ENCODE data around the gene KCNG2. TPM values are rescaled to one million over a fixed set of nuclear protein-coding genes. Genes with fewer than 3 reads are reported as not detected.

Gene KCNG2
- total and polyA plus RNA-seq, 2 donors (not counting 1 experiment from before 2014, with no cell fraction given) = not detected

- Mint-ChIP-seq H3K9me3 (ENCODE audit: insufficient read depth) (peaks cover 3% of the 10 kb centered on the region), H3K27me3 (peaks cover 32% of the 10 kb centered on the region), H3K4me3 (no peak overlapping the region), H3K4me1 (no peaks in the 10 kb centered on the region), H3K27ac (no peak overlapping the region)
- H3K36me3 ChIP-seq (replicated peaks in 1 of 2; ENCODE audit: control extremely low read depth in 1 of 2, control insufficient read depth in 1 of 2, extremely low read depth in 1 of 2, insufficient read depth in 2 of 2, low read length in 1 of 2) = no peaks in the 10 kb centered on the region
- intact Hi-C loops (cut with micrococcal nuclease) = no loop called here
- no peak overlapping the region for H3K4me2 ChIP-seq (replicated peaks; ENCODE audit: low read depth, low read length, poor library complexity, severe bottlenecking)
- ChIA-PET POLR2A (no interaction called here), CTCF (no interaction called here)
- peaks cover 0 to 11% (median 0%) of the 10 kb centered on the region in 3 donors for H3K9me3 ChIP-seq (ENCODE audit: control extremely low read depth in 1 of 3, control insufficient read depth in 2 of 3, insufficient read depth in 1 of 3, low read length in 2 of 3)
- no peak for DNase-seq
- H3K27me3 ChIP-seq (replicated peaks in 1 of 4; ENCODE audit: control extremely low read depth in 1 of 4, control insufficient read depth in 3 of 4, insufficient read depth in 4 of 4, low read length in 3 of 4) = peaks cover 0 to 18% (median 0%) of the 10 kb centered on the region in 4 experiments
- H3K9ac ChIP-seq (ENCODE audit: low read length) = no peak overlapping the region
- no peak overlapping the region for H3K4me3 ChIP-seq (ENCODE audit: control extremely low read depth in 1 of 5, extremely low read depth in 1 of 5, insufficient read depth in 1 of 5, low read depth in 2 of 5, low read length in 4 of 5)
- H3K27ac ChIP-seq (ENCODE audit: low read length in 2 of 2) = no peak overlapping the region
- no peak for ATAC-seq (ENCODE audit: low read depth)
- no peak for TF ChIP-seq EZH2 (IDR thresholded peaks at IDR 0.05; ENCODE audit: borderline replicate concordance, insufficient read depth, low read depth, low read length, poor library complexity, severe bottlenecking)
- TF ChIP-seq CTCF (IDR thresholded peaks at IDR 0.05) = no peak
- no peaks in the 10 kb centered on the region for H4K20me1 ChIP-seq (ENCODE audit: control insufficient read depth, insufficient read depth, low read length, poor library complexity, severe bottlenecking)
- H2AFZ ChIP-seq (ENCODE audit: insufficient read depth, low read depth, low read length, poor library complexity, severe bottlenecking) = no peak overlapping the region
- 88% methylated on average over 26 of the region's 26 CpGs for WGBS (ENCODE audit: insufficient coverage)
- no peaks in the 10 kb centered on the region for H3K4me1 ChIP-seq (ENCODE audit: control insufficient read depth in 2 of 2, insufficient read depth in 2 of 2, low read length in 2 of 2)
- H3K79me2 ChIP-seq (ENCODE audit: control insufficient read depth, insufficient read depth, low read length) = no peaks in the 10 kb centered on the region
Measured at GRCh38 chr18:79778291-79778791, 19.4 kb upstream of the KCNG2 start.

- Histone ChIP-seq H4K20me1 (ENCODE audit: control insufficient read depth, insufficient read depth, low read length, poor library complexity, severe bottlenecking) (no peaks in the 10 kb centered on the region), H3K4me2 (replicated peaks; ENCODE audit: low read depth, low read length, poor library complexity, severe bottlenecking) (no peak overlapping the region), H3K9me3 (ENCODE audit: control extremely low read depth in 1 of 3, control insufficient read depth in 2 of 3, insufficient read depth in 1 of 3, low read length in 2 of 3) (peaks cover 0 to 14% (median 0%) of the 10 kb centered on the region in 3 donors), H3K4me1 (ENCODE audit: control insufficient read depth in 2 of 2, insufficient read depth in 2 of 2, low read length in 2 of 2) (no peaks in the 10 kb centered on the region), H3K27me3 (replicated peaks in 1 of 4; ENCODE audit: control extremely low read depth in 1 of 4, control insufficient read depth in 3 of 4, insufficient read depth in 4 of 4, low read length in 3 of 4) (peaks cover 0 to 18% (median 0%) of the 10 kb centered on the region in 4 experiments), H3K36me3 (replicated peaks in 1 of 2; ENCODE audit: control extremely low read depth in 1 of 2, control insufficient read depth in 1 of 2, extremely low read depth in 1 of 2, insufficient read depth in 2 of 2, low read length in 1 of 2) (no peaks in the 10 kb centered on the region), H2AFZ (ENCODE audit: insufficient read depth, low read depth, low read length, poor library complexity, severe bottlenecking) (no peak overlapping the region), H3K4me3 (ENCODE audit: control extremely low read depth in 1 of 5, extremely low read depth in 1 of 5, insufficient read depth in 1 of 5, low read depth in 2 of 5, low read length in 4 of 5) (no peak overlapping the region), H3K79me2 (ENCODE audit: control insufficient read depth, insufficient read depth, low read length) (no peaks in the 10 kb centered on the region), H3K27ac (ENCODE audit: low read length in 2 of 2) (no peak overlapping the region), H3K9ac (ENCODE audit: low read length) (no peak overlapping the region)
- Mint-ChIP-seq H3K4me1 (no peaks in the 10 kb centered on the region), H3K9me3 (ENCODE audit: insufficient read depth) (peaks cover 3% of the 10 kb centered on the region), H3K27me3 (peaks cover 35% of the 10 kb centered on the region), H3K4me3 (no peak overlapping the region), H3K27ac (no peak overlapping the region)
- WGBS (ENCODE audit: insufficient coverage) = 83% methylated on average over 27 of the region's 29 CpGs
- intact Hi-C loops (cut with micrococcal nuclease) = no loop called here
- no peak for DNase-seq
- TF ChIP-seq CTCF (IDR thresholded peaks at IDR 0.05) = no peak
- TF ChIP-seq EZH2 (IDR thresholded peaks at IDR 0.05; ENCODE audit: borderline replicate concordance, insufficient read depth, low read depth, low read length, poor library complexity, severe bottlenecking) = no peak
- CTCF ChIA-PET = no interaction called here
- POLR2A ChIA-PET = no interaction called here
- no peak for ATAC-seq (ENCODE audit: low read depth)
Measured at GRCh38 chr18:79779021-79779699, 18.6 kb upstream of the KCNG2 start.
